GM20000 (cell line): Measurements from ENCODE around the gene CALN1.

ENCODE experiments used
- DNase-seq: peaks from one replicate; pipeline ENCODE4 v3.0.0; 2012; ENCODE audit warnings: low spot score
- TF ChIP-seq, protein P1 (sequence below): IDR thresholded peaks from 2 replicates; pipeline ENCODE4 v1.5.1; 2012; ENCODE audit warnings: mild to moderate bottlenecking, control low read depth; ENCODE audit errors: extremely low read depth, missing control alignments

CALN1 gene

DNA sequence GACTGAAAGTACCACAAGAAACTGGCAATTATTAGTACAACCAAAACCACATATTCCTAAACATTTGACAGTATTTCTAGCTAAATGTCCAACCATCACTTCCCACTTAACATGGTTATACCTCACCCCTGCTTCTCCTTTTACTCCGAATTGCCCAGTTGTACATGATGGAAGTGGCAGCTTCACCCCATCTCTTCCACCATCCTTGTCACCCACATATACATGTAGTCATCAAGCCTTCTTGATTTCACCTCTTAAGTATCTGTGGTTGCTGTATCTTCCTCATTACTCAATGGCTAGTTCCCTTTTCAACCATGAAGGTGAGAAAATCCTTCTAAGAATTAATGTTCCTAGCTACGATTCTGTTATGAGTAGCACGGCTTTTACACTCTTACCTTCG, 388.2 kb downstream of the CALN1 start:
- no peak for DNase-seq
- TF ChIP-seq, protein P1, sequence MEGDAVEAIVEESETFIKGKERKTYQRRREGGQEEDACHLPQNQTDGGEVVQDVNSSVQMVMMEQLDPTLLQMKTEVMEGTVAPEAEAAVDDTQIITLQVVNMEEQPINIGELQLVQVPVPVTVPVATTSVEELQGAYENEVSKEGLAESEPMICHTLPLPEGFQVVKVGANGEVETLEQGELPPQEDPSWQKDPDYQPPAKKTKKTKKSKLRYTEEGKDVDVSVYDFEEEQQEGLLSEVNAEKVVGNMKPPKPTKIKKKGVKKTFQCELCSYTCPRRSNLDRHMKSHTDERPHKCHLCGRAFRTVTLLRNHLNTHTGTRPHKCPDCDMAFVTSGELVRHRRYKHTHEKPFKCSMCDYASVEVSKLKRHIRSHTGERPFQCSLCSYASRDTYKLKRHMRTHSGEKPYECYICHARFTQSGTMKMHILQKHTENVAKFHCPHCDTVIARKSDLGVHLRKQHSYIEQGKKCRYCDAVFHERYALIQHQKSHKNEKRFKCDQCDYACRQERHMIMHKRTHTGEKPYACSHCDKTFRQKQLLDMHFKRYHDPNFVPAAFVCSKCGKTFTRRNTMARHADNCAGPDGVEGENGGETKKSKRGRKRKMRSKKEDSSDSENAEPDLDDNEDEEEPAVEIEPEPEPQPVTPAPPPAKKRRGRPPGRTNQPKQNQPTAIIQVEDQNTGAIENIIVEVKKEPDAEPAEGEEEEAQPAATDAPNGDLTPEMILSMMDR: no peak

DNA sequence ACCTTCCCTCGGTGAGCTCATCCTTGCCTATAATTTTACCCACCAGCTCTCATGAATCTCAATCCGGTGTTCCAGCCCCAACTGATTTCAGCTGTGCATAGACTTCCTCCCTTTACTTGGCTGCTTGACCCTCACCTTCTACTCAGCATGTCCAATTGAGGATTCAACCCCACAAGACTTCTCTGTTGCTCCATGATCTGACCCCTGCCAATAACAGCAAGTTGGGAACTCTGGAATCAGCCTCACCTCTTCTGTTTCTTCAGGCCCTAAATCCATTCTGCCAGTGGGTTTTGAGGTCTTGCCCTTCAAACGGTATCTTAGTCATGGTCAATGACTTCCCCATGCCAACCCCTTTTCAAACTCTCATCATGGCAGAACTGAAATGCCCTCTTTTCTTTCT, 390.4 kb downstream of the CALN1 start:
- DNase-seq: no peak
- TF ChIP-seq, protein P1: no peak

DNA sequence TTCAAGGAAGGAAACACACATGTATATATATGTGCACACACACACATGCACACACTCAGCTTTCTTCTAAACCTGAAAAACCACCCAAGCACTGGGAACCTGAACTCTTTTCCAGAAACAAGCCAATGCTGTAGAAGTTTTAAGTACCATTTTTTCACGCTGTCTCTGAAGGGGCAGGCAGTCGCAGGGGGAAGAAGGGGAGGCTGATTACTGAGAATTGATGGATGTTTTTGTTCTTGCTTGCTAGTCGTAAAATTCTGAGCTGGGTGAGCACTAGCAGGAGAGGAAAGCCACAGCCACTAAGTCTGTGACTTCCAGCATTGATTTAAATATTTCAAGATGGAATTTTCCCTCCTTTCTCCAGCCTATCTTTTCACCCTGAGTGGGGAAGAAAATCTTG, 391.8 kb downstream of the CALN1 start:
- no peak for DNase-seq
- TF ChIP-seq, protein P1: no peak

GRCh38 chr7:72019436-72019835, 392.7 kb downstream of the CALN1 start:
- DNase-seq: no peak
- TF ChIP-seq, protein P1: no peak

GRCh38 chr7:72017756-72018155, 394.4 kb downstream of the CALN1 start:
- TF ChIP-seq, protein P1: no peak
- DNase-seq: no peak

- no peak for DNase-seq
- TF ChIP-seq, protein P1: no peak
Measured at GRCh38 chr7:72016574-72016973, 395.6 kb downstream of the CALN1 start.

DNA sequence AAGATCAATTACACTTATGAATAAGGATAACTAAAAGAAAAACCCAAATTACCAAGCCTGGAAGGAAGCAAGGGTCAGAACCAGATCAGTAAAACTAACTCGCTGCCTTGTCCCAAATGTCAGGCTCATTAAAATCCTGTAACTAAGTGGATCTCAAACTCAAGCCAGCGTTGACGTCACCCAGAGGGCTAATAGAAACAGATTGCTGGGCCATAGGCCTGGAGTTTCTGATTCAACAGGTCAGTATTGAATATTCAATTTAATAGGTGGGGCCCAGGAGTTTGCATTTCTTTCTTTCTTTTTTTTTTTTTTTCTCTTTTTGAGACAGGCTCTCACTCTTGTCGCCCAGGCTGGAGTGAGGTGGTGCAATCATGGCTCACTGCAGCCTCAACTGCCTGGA, 397.0 kb downstream of the CALN1 start:
- TF ChIP-seq, protein P1: no peak
- DNase-seq: no peak
